Psoas muscle (tissue), 8 donors: Measurements from ENCODE around the gene CNTNAP2. TPM values are rescaled to one million over a fixed set of nuclear protein-coding genes. Genes with fewer than 3 reads are reported as not detected.

Experiments used
- ATAC-seq, 4 donors: fragments of 200-7000 bp; cut with Tn5 transposase; one replicate each; pipeline ENCODE4 v1.9.1; 2020; ENCODE audit warnings: moderate library complexity in 3 of 4, mild to moderate bottlenecking in 2 of 4
- DNase-seq, 2 donors: peaks; one replicate each; pipeline ENCODE4 v3.0.0-alpha.2; 2020
- H3K27ac ChIP-seq: fragments of 200-600 bp; one replicate; pipeline ENCODE4 v1.8.0; 2022
- H3K27me3 ChIP-seq, 3 donors: fragments of 200-600 bp in 1 of 3; one replicate each; pipeline versions ENCODE4 v1.6.1 to v1.8.0; 2013 to 2022; ENCODE audit warnings: low read length in 2 of 3, mild to moderate bottlenecking in 2 of 3, moderate library complexity in 1 of 3; ENCODE audit not compliant: insufficient read depth in 3 of 3
- H3K36me3 ChIP-seq, 2 donors: fragments of 200-600 bp in 1 of 2; one replicate each; pipeline versions ENCODE4 v1.6.1 to v1.8.0; 2013 to 2022; ENCODE audit warnings: low read depth in 1 of 2, mild to moderate bottlenecking in 1 of 2, moderate library complexity in 1 of 2; ENCODE audit not compliant: insufficient read depth in 1 of 2
- H3K4me1 ChIP-seq: fragments of 200-600 bp; one replicate; pipeline ENCODE4 v1.8.0; 2022
- H3K4me3 ChIP-seq: fragments of 200-600 bp; one replicate; pipeline ENCODE4 v1.8.0; 2022; ENCODE audit warnings: mild to moderate bottlenecking
- H3K9me3 ChIP-seq: fragments of 200-600 bp; one replicate; pipeline ENCODE4 v1.8.0; 2022
- CTCF ChIP-seq: fragments of 200-600 bp; IDR thresholded peaks from one replicate; pipeline ENCODE4 v1.8.0; 2022; ENCODE audit warnings: antibody characterized with exemption
- WGBS, 3 donors: extraction: QIAGEN DNeasy Blood & Tissue Kit; methylation state at CpG; one replicate each; pipeline versions ENCODE4 v1.1.6 to v1.1.7; 2013; 5-methylcytosine and 5-hydroxymethylcytosine counted together
- intact Hi-C, 2 donors: fragments of 100-400 bp; cut with DNase I; formaldehyde crosslinking; loops; one replicate each; pipeline versions ENCODE4 v1.11.0 to v1.14.2; 2022
- polyA plus RNA-seq, 3 donors: library from polyadenylated mRNA; stranded (reverse); fragments of 200-250 nt; gene quantifications; one replicate each; pipeline ENCODE4 v1.2.3, GENCODE V29; 2013
- total RNA-seq, 4 donors: library from RNA; stranded (reverse); fragmentation: NEBNext Ultra II Directional in 2 of 4; extraction: Animal tissue kit (Norgen Biotek cat#: 25700) in 2 of 4; gene quantifications; one replicate each; pipeline versions ENCODE4 v1.2.1 to v1.2.4, GENCODE V29; 2021 to 2023
- donor health status: healthy with polysubstance abuse.
- donor health status: DM: no; HTN: no; CAD: no; lungs with moderate emphysema.
- donor health status: Bipolar disorder and iron deficiency.
- donor health status: healthy.
- donor health status: DM: yes; HTN: yes; CAD: no.
- donor health status: DM: no; HTN: no; CAD: no.
- donor health status: DM: no; HTN: no; CAD: no.
- donor health status: DM: yes; HTN: yes; CAD: no.

CNTNAP2 gene
- total and polyA plus RNA-seq, 7 donors, result 0.01 to 0.13 TPM; not detected in 5

- DNase-seq (no peak), ATAC-seq (no peak)
- H3K4me3 ChIP-seq, result no peak overlapping the region
- H3K27me3 ChIP-seq, result peaks cover 0 to 6% (median 4%) of the 10 kb centered on the region in 3 donors
- H3K9me3 ChIP-seq, result no peaks in the 10 kb centered on the region
- WGBS, 3 donors, result 48 to 57% (median 50%) methylated on average over 1 of the region's 1 CpG
- intact Hi-C loops, result no loop called here
- no peak for TF ChIP-seq CTCF
- H3K36me3 ChIP-seq, result no peaks in the 10 kb centered on the region
- H3K27ac ChIP-seq, result no peak overlapping the region
- H3K4me1 ChIP-seq, result no peaks in the 10 kb centered on the region
Observed at GRCh38 chr7:146112755-146113154, 3.8 kb upstream of the CNTNAP2 start.

- TF ChIP-seq CTCF, result no peak
Observed at GRCh38 chr7:146115548-146115850, 1.1 kb upstream of the CNTNAP2 start.

GRCh38 chr7:146115851-146116520 is 615 bp upstream of the CNTNAP2 start:
- Histone ChIP-seq H3K4me3 (peak overlapping the region; percentile 40), H3K36me3 (no peaks in the 10 kb centered on the region), H3K27ac (no peak overlapping the region), H3K4me1 (no peaks in the 10 kb centered on the region), H3K27me3 (peaks cover 0 to 6% (median 4%) of the 10 kb centered on the region in 3 donors), H3K9me3 (no peaks in the 10 kb centered on the region)
- 0 to 1% (median 0%) methylated on average over 28 to 62 of the region's 62 CpGs for WGBS, 3 donors
- no peak for TF ChIP-seq CTCF
- ATAC-seq (peak in 1 of 4 donors; percentile 13), DNase-seq (peak; percentile 16 to 48)
- intact Hi-C loops, result no loop called here

More at GRCh38 chr7:146115548-146115850, 1.1 kb upstream of the CNTNAP2 start:
- H3K4me3 ChIP-seq, result no peak overlapping the region
- H3K4me1 ChIP-seq, result no peaks in the 10 kb centered on the region
- no peak for ATAC-seq
- DNase-seq, result no peak
- H3K9me3 ChIP-seq, result no peaks in the 10 kb centered on the region
- H3K27ac ChIP-seq, result no peak overlapping the region
- no peaks in the 10 kb centered on the region for H3K36me3 ChIP-seq
- WGBS, 3 donors, result 10 to 12% (median 10%) methylated on average over 15 of the region's 15 CpGs
- intact Hi-C loops, result no loop called here
- peaks cover 0 to 6% (median 4%) of the 10 kb centered on the region in 3 donors for H3K27me3 ChIP-seq

- H3K4me3 ChIP-seq, result no peak overlapping the region
- DNase-seq (no peak), ATAC-seq (no peak)
- intact Hi-C loops, result no loop called here
- no peaks in the 10 kb centered on the region for H3K36me3 ChIP-seq
- no peaks in the 10 kb centered on the region for H3K4me1 ChIP-seq
- WGBS, 3 donors, result 33 to 44% (median 37%) methylated on average over 5 of the region's 5 CpGs
- H3K27me3 ChIP-seq, result peaks cover 0 to 6% (median 4%) of the 10 kb centered on the region in 3 donors
- no peak for TF ChIP-seq CTCF
- H3K9me3 ChIP-seq, result no peaks in the 10 kb centered on the region
- H3K27ac ChIP-seq, result no peak overlapping the region
Observed at GRCh38 chr7:146117576-146117975, 975 bp downstream of the CNTNAP2 start.

- DNase-seq (no peak), ATAC-seq (no peak)
- Histone ChIP-seq H3K27me3 (peaks cover 0 to 6% (median 4%) of the 10 kb centered on the region in 3 donors), H3K27ac (no peak overlapping the region), H3K9me3 (peaks cover 8% of the 10 kb centered on the region), H3K4me1 (no peaks in the 10 kb centered on the region), H3K4me3 (no peak overlapping the region), H3K36me3 (no peaks in the 10 kb centered on the region)
- TF ChIP-seq CTCF, result no peak
- WGBS, 3 donors, result 86 to 91% (median 90%) methylated on average over 1 of the region's 1 CpG
- intact Hi-C loops, result no loop called here
Observed at GRCh38 chr7:146119002-146119401, 2.4 kb downstream of the CNTNAP2 start.
